Measurements from ENCODE around the gene RBM4.
A peak's percentile ranks its signal among the peaks of the same experiment; 100 is the strongest.
"Not testable (repeated sequence)": the region's sequence is repeated elsewhere in the genome, so short reads cannot be mapped to it uniquely, and the experiment has no call there.

RBM4 gene

DNA sequence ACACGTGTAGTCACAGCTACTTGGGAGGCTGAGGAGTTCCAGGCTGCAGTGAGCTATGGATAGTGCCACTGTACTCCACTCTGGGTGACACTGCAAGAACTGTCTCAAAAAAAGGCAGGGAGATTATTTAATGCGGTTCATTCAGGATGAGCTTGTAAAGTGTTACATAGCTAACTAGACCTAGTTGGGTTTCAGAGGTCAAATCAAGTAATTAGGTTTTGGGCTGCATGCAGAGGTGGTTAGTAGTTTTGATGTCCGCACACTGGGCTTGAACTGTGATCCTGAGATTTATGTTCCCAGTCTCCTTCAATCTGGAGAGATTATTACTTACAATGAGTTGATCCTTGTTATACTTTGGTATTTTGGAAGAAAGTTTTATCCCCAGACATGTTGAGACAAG, 2.1 kb upstream of the RBM4 start:
- Histone ChIP-seq H3K4me1 (ENCODE audit: insufficient read depth, low read length, severe bottlenecking) (peaks cover 41% of the 10 kb centered on the region), H3K27me3 (ENCODE audit: insufficient read depth, low read length) (no peaks in the 10 kb centered on the region), H3K4me2 (ENCODE audit: low read length) (no peak overlapping the region; the same call in 1 of the 2 replicates), H2AFZ (ENCODE audit: low read length) (no peak overlapping the region), H3F3A (ENCODE audit: insufficient read depth, low read length) (peaks cover 25% of the 10 kb centered on the region), H3K4me3 (ENCODE audit: low read depth, low read length, poor library complexity, severe bottlenecking) (no peak overlapping the region), H4K20me1 (ENCODE audit: insufficient read depth, low read length) (no peaks in the 10 kb centered on the region), H3K9me3 (ENCODE audit: low read length) (no peaks in the 10 kb centered on the region), H3K9me2 (ENCODE audit: low read depth, low read length) (no peaks in the 10 kb centered on the region), H3K79me2 (ENCODE audit: insufficient read depth, low read length) (peaks cover 53% of the 10 kb centered on the region), H3K27ac (ENCODE audit: low read depth, low read length, poor library complexity, severe bottlenecking) (peak overlapping the region; percentile 80), H3K36me3 (ENCODE audit: insufficient read depth, low read length) (peaks cover 81% of the 10 kb centered on the region), H3K9ac (ENCODE audit: low read length) (no peak overlapping the region)
- TF ChIP-seq EZH2 (IDR thresholded peaks at IDR 0.05; ENCODE audit: borderline replicate concordance, low read length) = no peak
- TF ChIP-seq, protein P1, sequence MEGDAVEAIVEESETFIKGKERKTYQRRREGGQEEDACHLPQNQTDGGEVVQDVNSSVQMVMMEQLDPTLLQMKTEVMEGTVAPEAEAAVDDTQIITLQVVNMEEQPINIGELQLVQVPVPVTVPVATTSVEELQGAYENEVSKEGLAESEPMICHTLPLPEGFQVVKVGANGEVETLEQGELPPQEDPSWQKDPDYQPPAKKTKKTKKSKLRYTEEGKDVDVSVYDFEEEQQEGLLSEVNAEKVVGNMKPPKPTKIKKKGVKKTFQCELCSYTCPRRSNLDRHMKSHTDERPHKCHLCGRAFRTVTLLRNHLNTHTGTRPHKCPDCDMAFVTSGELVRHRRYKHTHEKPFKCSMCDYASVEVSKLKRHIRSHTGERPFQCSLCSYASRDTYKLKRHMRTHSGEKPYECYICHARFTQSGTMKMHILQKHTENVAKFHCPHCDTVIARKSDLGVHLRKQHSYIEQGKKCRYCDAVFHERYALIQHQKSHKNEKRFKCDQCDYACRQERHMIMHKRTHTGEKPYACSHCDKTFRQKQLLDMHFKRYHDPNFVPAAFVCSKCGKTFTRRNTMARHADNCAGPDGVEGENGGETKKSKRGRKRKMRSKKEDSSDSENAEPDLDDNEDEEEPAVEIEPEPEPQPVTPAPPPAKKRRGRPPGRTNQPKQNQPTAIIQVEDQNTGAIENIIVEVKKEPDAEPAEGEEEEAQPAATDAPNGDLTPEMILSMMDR (IDR thresholded peaks at IDR 0.05; ENCODE audit: low read length) = no peak

DNA sequence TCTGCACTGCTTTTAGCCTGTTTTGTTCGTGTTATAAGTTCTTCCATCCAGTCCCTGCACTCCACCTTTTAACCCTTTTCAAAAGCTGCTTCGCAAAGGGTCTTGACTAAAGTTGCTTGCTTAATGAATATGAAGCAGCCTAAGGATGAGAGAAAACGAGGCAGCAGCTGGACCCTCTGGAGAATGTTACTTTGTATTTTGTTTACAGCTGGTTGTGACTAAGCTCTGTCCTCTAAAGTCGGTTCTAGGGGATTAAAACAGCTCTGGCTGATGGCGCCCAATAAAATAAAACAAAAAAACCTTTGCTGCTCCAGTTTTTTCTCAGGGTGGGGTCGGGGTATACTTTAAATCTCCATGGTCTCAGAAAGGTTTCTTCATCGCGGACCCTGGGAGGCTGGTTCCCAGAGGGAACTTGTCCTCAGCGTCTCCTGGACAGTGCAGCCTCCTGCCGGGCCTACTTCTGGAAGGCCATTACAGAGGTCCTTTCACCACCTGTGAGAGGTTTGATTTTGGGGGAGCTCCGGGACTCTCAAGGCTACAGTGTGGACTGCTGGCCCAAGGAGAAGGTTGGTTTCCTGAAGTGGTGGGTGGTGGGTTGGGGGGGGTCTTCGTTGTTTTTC, 836 bp upstream of the RBM4 start:
- Histone ChIP-seq H3F3A (ENCODE audit: insufficient read depth, low read length) (peaks cover 25% of the 10 kb centered on the region), H3K27ac (ENCODE audit: low read depth, low read length, poor library complexity, severe bottlenecking) (peak overlapping the region; percentile 80), H3K9ac (ENCODE audit: low read length) (peak overlapping the region; percentile 57), H3K79me2 (ENCODE audit: insufficient read depth, low read length) (peaks cover 56% of the 10 kb centered on the region), H2AFZ (ENCODE audit: low read length) (no peak overlapping the region), H3K4me1 (ENCODE audit: insufficient read depth, low read length, severe bottlenecking) (peaks cover 54% of the 10 kb centered on the region), H3K4me2 (ENCODE audit: low read length) (peak overlapping the region; percentile 73), H3K36me3 (ENCODE audit: insufficient read depth, low read length) (peaks cover 81% of the 10 kb centered on the region), H3K9me2 (ENCODE audit: low read depth, low read length) (no peaks in the 10 kb centered on the region), H3K27me3 (ENCODE audit: insufficient read depth, low read length) (no peaks in the 10 kb centered on the region), H4K20me1 (ENCODE audit: insufficient read depth, low read length) (peaks cover 5% of the 10 kb centered on the region; the same call in 1 of the 2 replicates), H3K9me3 (ENCODE audit: low read length) (no peaks in the 10 kb centered on the region), H3K4me3 (ENCODE audit: low read depth, low read length, poor library complexity, severe bottlenecking) (peak overlapping the region; percentile 53)
- no peak for TF ChIP-seq EZH2 (IDR thresholded peaks at IDR 0.05; ENCODE audit: borderline replicate concordance, low read length)
- TF ChIP-seq, protein P1 (IDR thresholded peaks at IDR 0.05; ENCODE audit: low read length) = no peak

DNA sequence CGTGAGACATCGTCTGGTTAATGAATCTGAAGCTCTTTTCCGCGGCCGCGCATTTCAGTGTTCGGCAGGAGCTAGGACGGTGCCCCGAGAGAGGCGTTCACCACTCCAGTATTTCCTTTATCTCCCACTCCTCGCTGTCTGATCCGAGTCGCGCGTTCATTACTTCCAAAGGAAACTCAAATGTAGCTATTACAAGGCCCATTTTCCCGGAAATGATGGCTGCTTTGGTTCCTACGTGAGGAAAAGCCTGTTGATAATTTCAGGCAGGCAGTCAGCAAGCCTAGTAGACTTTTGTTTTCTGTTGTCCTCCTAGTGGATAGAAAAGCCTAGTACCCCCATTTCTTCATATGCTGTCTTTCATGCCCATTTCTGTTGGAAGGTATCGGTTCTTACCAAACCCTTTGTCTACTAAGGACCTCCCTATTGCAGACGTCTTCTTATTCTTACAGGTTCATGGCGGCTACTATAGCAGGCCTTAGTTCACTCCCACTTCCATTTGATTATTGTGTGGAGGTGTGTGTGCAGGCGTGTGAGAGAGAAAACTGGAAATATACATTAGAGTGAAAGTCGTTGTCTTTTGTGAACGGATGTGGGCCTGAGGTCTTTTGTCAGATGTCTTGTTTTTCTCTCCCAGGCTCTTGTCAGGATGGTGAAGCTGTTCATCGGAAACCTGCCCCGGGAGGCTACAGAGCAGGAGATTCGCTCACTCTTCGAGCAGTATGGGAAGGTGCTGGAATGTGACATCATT, 737 bp downstream of the RBM4 start:
- TF ChIP-seq, protein P1 (IDR thresholded peaks at IDR 0.05; ENCODE audit: low read length) = no peak
- no peak for TF ChIP-seq EZH2 (IDR thresholded peaks at IDR 0.05; ENCODE audit: borderline replicate concordance, low read length)
- H3K9me3 ChIP-seq (ENCODE audit: low read length) = no peaks in the 10 kb centered on the region
- H3K4me2 ChIP-seq (ENCODE audit: low read length) = peak overlapping the region; percentile 100
- H3K9me2 ChIP-seq (ENCODE audit: low read depth, low read length) = no peaks in the 10 kb centered on the region
- peak overlapping the region; percentile 96 for H3K9ac ChIP-seq (ENCODE audit: low read length)
- H3K27me3 ChIP-seq (ENCODE audit: insufficient read depth, low read length) = no peaks in the 10 kb centered on the region
- H3K4me3 ChIP-seq (ENCODE audit: low read depth, low read length, poor library complexity, severe bottlenecking) = peak overlapping the region; percentile 96
- H3K79me2 ChIP-seq (ENCODE audit: insufficient read depth, low read length) = peaks cover 68% of the 10 kb centered on the region
- peaks cover 22% of the 10 kb centered on the region for H3F3A ChIP-seq (ENCODE audit: insufficient read depth, low read length)
- peaks cover 5% of the 10 kb centered on the region; the same call in 1 of the 2 replicates for H4K20me1 ChIP-seq (ENCODE audit: insufficient read depth, low read length)
- peaks cover 83% of the 10 kb centered on the region for H3K36me3 ChIP-seq (ENCODE audit: insufficient read depth, low read length)
- no peak overlapping the region for H2AFZ ChIP-seq (ENCODE audit: low read length)
- H3K27ac ChIP-seq (ENCODE audit: low read depth, low read length, poor library complexity, severe bottlenecking) = peak overlapping the region; percentile 77
- H3K4me1 ChIP-seq (ENCODE audit: insufficient read depth, low read length, severe bottlenecking) = peaks cover 56% of the 10 kb centered on the region

DNA sequence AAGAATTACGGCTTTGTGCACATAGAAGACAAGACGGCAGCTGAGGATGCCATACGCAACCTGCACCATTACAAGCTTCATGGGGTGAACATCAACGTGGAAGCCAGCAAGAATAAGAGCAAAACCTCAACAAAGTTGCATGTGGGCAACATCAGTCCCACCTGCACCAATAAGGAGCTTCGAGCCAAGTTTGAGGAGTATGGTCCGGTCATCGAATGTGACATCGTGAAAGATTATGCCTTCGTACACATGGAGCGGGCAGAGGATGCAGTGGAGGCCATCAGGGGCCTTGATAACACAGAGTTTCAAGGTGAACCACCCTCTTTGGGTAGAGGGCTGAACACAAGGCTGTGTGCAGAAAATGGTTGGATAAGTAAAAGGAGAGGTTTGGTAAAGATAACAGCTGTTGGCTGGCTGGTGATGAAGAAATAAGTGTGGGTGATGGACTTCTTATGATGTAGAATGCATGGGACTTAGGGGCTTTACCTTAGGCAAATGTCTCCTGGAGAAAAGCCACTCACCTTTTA, 1.4 kb downstream of the RBM4 start:
- not testable (repeated sequence) for H3K9me3 ChIP-seq (ENCODE audit: low read length); H3K27me3 ChIP-seq (ENCODE audit: insufficient read depth, low read length); H4K20me1 ChIP-seq (ENCODE audit: insufficient read depth, low read length); H3K27ac ChIP-seq (ENCODE audit: low read depth, low read length, poor library complexity, severe bottlenecking); H3K9me2 ChIP-seq (ENCODE audit: low read depth, low read length); H2AFZ ChIP-seq (ENCODE audit: low read length)
- peaks cover 16% of the 10 kb centered on the region for H3F3A ChIP-seq (ENCODE audit: insufficient read depth, low read length)
- peak overlapping the region; percentile 96 for H3K4me3 ChIP-seq (ENCODE audit: low read depth, low read length, poor library complexity, severe bottlenecking)
- H3K9ac ChIP-seq (ENCODE audit: low read length) = peak overlapping the region; percentile 96
- H3K4me2 ChIP-seq (ENCODE audit: low read length) = peak overlapping the region; percentile 100
- peaks cover 68% of the 10 kb centered on the region for H3K79me2 ChIP-seq (ENCODE audit: insufficient read depth, low read length)
- H3K4me1 ChIP-seq (ENCODE audit: insufficient read depth, low read length, severe bottlenecking) = peaks cover 56% of the 10 kb centered on the region
- peaks cover 83% of the 10 kb centered on the region for H3K36me3 ChIP-seq (ENCODE audit: insufficient read depth, low read length)

Data from OCI-LY1 (cell line).